GM12878 (cell line): Measurements from ENCODE around the gene AOC3. TPM values are rescaled to one million over a fixed set of nuclear protein-coding genes. Genes with fewer than 3 reads are reported as not detected.

ENCODE experiments used
- ATAC-seq: fragments of 200-7000 bp; cut with Tn5 transposase; 3 replicates; pipeline ENCODE4 v1.9.1; 2020; ENCODE audit warnings: mild to moderate bottlenecking, moderate library complexity
- BruUV-seq: library from RNA; stranded (reverse); fragments of 400-500 nt; replicated peaks from 2 replicates; lab custom pipeline; 2021; lab: Mats Ljungman, UMichigan
- CTCF ChIA-PET: fragments of 300-600 bp; sonication (Branson Sonifier 250); formaldehyde crosslinking; extraction: SDS; loops from one replicate; lab custom pipeline; 2021; ENCODE audit warnings: inconsistent platforms; lab: Yijun Ruan, JAX
- POLR2A ChIA-PET: fragments of 350-600 bp; formaldehyde crosslinking; extraction: SDS; loops from one replicate; lab custom pipeline; 2021; ENCODE audit warnings: inconsistent platforms; lab: Charles Lee
- RAD21 ChIA-PET: fragments of 300-600 bp; sonication (Branson Sonifier 250); formaldehyde crosslinking; loops from one replicate; lab custom pipeline; 2023; ENCODE audit warnings: antibody characterized with exemption; ENCODE audit not compliant: unreplicated experiment; lab: Charles Lee
- SMC1A ChIA-PET: fragments of 300-600 bp; sonication (Branson Sonifier 250); formaldehyde crosslinking; loops from one replicate; lab custom pipeline; 2023; ENCODE audit not compliant: unreplicated experiment, uncharacterized antibody; lab: Charles Lee
- DNase-seq: peaks from one replicate; pipeline ENCODE4 v3.0.0-alpha.2; 2011; ENCODE audit warnings: low read depth, low spot score
- FAIRE-seq: peaks from 3 replicates; lab custom pipeline; 2011; peaks lifted over from hg19 to GRCh38; lab: Jason Lieb, UNC
- H2AFZ ChIP-seq: 2 replicates; pipeline ENCODE4 v1.6.0; 2011; ENCODE audit warnings: low read depth, low read length, control low read depth; ENCODE audit not compliant: control insufficient read depth
- H3K27ac ChIP-seq: 2 replicates; pipeline ENCODE4 v1.5.1; 2011; ENCODE audit warnings: control low read depth; ENCODE audit not compliant: control insufficient read depth, insufficient read depth
- H3K27me3 ChIP-seq, 2 experiments: replicated peaks in 1 of 2; 2 replicates each; pipeline versions ENCODE4 v1.6.0 to v1.6.1; 2011; ENCODE audit warnings: low read length in 1 of 2; ENCODE audit not compliant: control insufficient read depth in 2 of 2, insufficient read depth in 2 of 2
- H3K36me3 ChIP-seq, 2 experiments: 2 replicates each; pipeline ENCODE4 v1.5.1; 2011; ENCODE audit warnings: low read length in 1 of 2; ENCODE audit not compliant: control insufficient read depth in 2 of 2, insufficient read depth in 2 of 2
- H3K4me1 ChIP-seq: 2 replicates; pipeline ENCODE4 v1.6.1; 2011; ENCODE audit warnings: mild to moderate bottlenecking, low read length, moderate library complexity, mixed read lengths; ENCODE audit not compliant: control insufficient read depth, insufficient read depth
- H3K4me2 ChIP-seq: 2 replicates; pipeline ENCODE4 v1.6.0; 2011; ENCODE audit warnings: control low read depth; ENCODE audit not compliant: control insufficient read depth, insufficient read depth
- H3K4me3 ChIP-seq: fragments of 200-600 bp; sonication (generic); 2 replicates; pipeline ENCODE4 v1.5.1; 2016
- H3K79me2 ChIP-seq: 2 replicates; pipeline ENCODE4 v1.6.0; 2011; ENCODE audit warnings: low read length; ENCODE audit not compliant: control insufficient read depth, insufficient read depth
- H3K9ac ChIP-seq: 2 replicates; pipeline ENCODE4 v1.8.0; 2011; ENCODE audit warnings: low read length, control low read depth, mixed read lengths; ENCODE audit not compliant: control insufficient read depth, insufficient read depth
- H3K9me3 ChIP-seq: replicated peaks from 3 replicates; pipeline ENCODE4 v1.5.1; 2011; ENCODE audit warnings: mild to moderate bottlenecking, low read length; ENCODE audit not compliant: control insufficient read depth, insufficient read depth
- H4K20me1 ChIP-seq: 2 replicates; pipeline ENCODE4 v1.6.0; 2011; ENCODE audit not compliant: control insufficient read depth, insufficient read depth
- ATF7 ChIP-seq: fragments of 450-650 bp; IDR thresholded peaks from 2 replicates; pipeline ENCODE4 v1.6.1; 2016; ENCODE audit warnings: low read depth, mild to moderate bottlenecking
- BCL11A ChIP-seq: IDR thresholded peaks from 2 replicates; pipeline ENCODE4 v1.6.1; 2011; ENCODE audit warnings: low read depth, low read length
- CHD2 ChIP-seq: IDR thresholded peaks from 2 replicates; pipeline ENCODE4 v1.6.1; 2011; ENCODE audit warnings: low read depth, low read length, improper control_type of control experiment, borderline replicate concordance
- CTCF ChIP-seq, 3 experiments: IDR thresholded peaks in 2 of 3; conservative IDR thresholded peaks in 1 of 3; 2 replicates each; pipeline ENCODE4 v1.5.1; 2011; ENCODE audit warnings: low read depth in 3 of 3, low read length in 3 of 3, mild to moderate bottlenecking in 3 of 3, control low read depth in 2 of 3, moderate library complexity in 2 of 3, inconsistent platforms in 1 of 3, mixed read lengths in 1 of 3; ENCODE audit not compliant: control insufficient read depth in 2 of 3, insufficient read depth in 1 of 3; ENCODE audit errors: extremely low read depth in 1 of 3
- EED ChIP-seq: sonication (generic); IDR thresholded peaks from 2 replicates; pipeline ENCODE4 v1.6.1; 2016; ENCODE audit warnings: antibody characterized with exemption, low read depth
- FOXK2 ChIP-seq: fragments of 450-650 bp; IDR thresholded peaks from 2 replicates; pipeline ENCODE4 v1.6.1; 2017; ENCODE audit warnings: mild to moderate bottlenecking, moderate library complexity
- IKZF1 ChIP-seq: fragments of 450-650 bp; conservative IDR thresholded peaks from 2 replicates; pipeline ENCODE4 v1.6.1; 2017; ENCODE audit warnings: antibody characterized with exemption, mild to moderate bottlenecking
- NFYB ChIP-seq: IDR thresholded peaks from 2 replicates; pipeline ENCODE4 v1.6.1; 2011; ENCODE audit warnings: low read depth, mild to moderate bottlenecking, low read length, improper control_type of control experiment, moderate library complexity; ENCODE audit not compliant: insufficient read depth
- NR2F1 ChIP-seq: fragments of 450-650 bp; conservative IDR thresholded peaks from 2 replicates; pipeline ENCODE4 v1.6.1; 2017; ENCODE audit warnings: mild to moderate bottlenecking
- SKIL ChIP-seq: fragments of 450-650 bp; IDR thresholded peaks from 2 replicates; pipeline ENCODE4 v1.6.1; 2017; ENCODE audit warnings: mild to moderate bottlenecking, low read depth, inconsistent platforms; ENCODE audit not compliant: poor library complexity, severe bottlenecking
- USF1 ChIP-seq: IDR thresholded peaks from 2 replicates; pipeline ENCODE4 v1.6.1; 2011; ENCODE audit warnings: borderline replicate concordance, low read depth, mild to moderate bottlenecking, moderate library complexity, mixed read lengths, low read length; ENCODE audit not compliant: insufficient read depth; ENCODE audit errors: extremely low read length
- ZBED1 ChIP-seq: IDR thresholded peaks from 2 replicates; pipeline ENCODE4 v1.6.1; 2016; ENCODE audit warnings: borderline replicate concordance
- ZNF592 ChIP-seq: fragments of 450-650 bp; IDR thresholded peaks from 2 replicates; pipeline ENCODE4 v1.6.1; 2017; ENCODE audit warnings: mild to moderate bottlenecking, moderate library complexity
- WGBS: methylation state at CpG from one replicate; pipeline ENCODE4 v1.1.6; 2016; ENCODE audit warnings: low lambda C conversion rate; ENCODE audit not compliant: insufficient replicate concordance, insufficient coverage; ENCODE audit errors: missing lambda C conversion rate; 5-methylcytosine and 5-hydroxymethylcytosine counted together
- in situ Hi-C: fragments of 300-500 bp; cut with MboI; formaldehyde crosslinking; loops from 9 replicates; pipeline ENCODE4 v1.14.3; 2018; ENCODE audit warnings: mixed read lengths
- intact Hi-C: fragments of 100-400 bp; cut with micrococcal nuclease; formaldehyde crosslinking; loops from one replicate; pipeline ENCODE4 v1.14.2; 2022; ENCODE audit not compliant: unreplicated experiment
- polyA plus RNA-seq, 11 experiments: library from polyadenylated mRNA; depleted of rRNA in 4 of 11; unstranded in 6 of 11; stranded (reverse) in 5 of 11; fragments of >200 nt; fragmentation: Nextera tagmentation in 4 of 11; fragmentation: Illumina TruSeq in 1 of 11; extraction: Ambion mirVana in 4 of 11; extraction: Trizol in 1 of 11; gene quantifications; 1 replicate in 1 of 11; 2 replicates in 10 of 11; pipeline versions ENCODE4 v1.2.1 to v1.2.3, GENCODE V29; 2011 to 2016; ENCODE audit warnings: inconsistent platforms in 2 of 11, missing spikeins in 2 of 11, low read depth in 1 of 11
- total RNA-seq, 4 experiments: library from RNA; depleted of rRNA in 3 of 4; stranded (reverse); fragments of >200 nt in 3 of 4; fragmentation: Illumina TruSeq in 1 of 4; extraction: Trizol in 1 of 4; gene quantifications; 2 replicates each; pipeline versions ENCODE4 v1.2.1 to v1.2.3, GENCODE V29; 2013 to 2021

AOC3 gene
- total and polyA plus RNA-seq, 10 of the 15 experiments (the other 5 are each of a cell fraction or from before 2014, with no cell fraction given): 0.02 to 0.91 (median 0.34) TPM; not detected in 2

- CTCF ChIA-PET: no interaction called here
- Histone ChIP-seq H3K4me3 (no peak overlapping the region), H3K4me2 (no peak overlapping the region), H3K9ac (no peak overlapping the region), H3K4me1 (no peaks in the 10 kb centered on the region), H3K27ac (no peak overlapping the region), H3K9me3 (no peaks in the 10 kb centered on the region), H4K20me1 (no peaks in the 10 kb centered on the region), H3K79me2 (no peaks in the 10 kb centered on the region), H2AFZ (no peak overlapping the region), H3K36me3 (no peaks in the 10 kb centered on the region), H3K27me3 (no peaks in the 10 kb centered on the region)
- intact Hi-C loops: no loop called here
- FAIRE-seq (no peak), ATAC-seq (no peak), DNase-seq (no peak)
- SMC1A ChIA-PET: no interaction called here
- no TSS peak for BruUV-seq
- 53% methylated on average over 12 of the region's 12 CpGs for WGBS
- POLR2A ChIA-PET: interaction anchor here (0.6 kb wide), 1 partner anchor 459 kb away, joined by 3 read pairs; no protein-coding TSS in a partner anchor
- RAD21 ChIA-PET: no interaction called here
- in situ Hi-C loops: no loop called here
- TF ChIP-seq CHD2: no peak
- no peak for TF ChIP-seq EED
- TF ChIP-seq ATF7: no peak
- no peak for TF ChIP-seq ZBED1
- TF ChIP-seq NR2F1: no peak
- no peak for TF ChIP-seq SKIL
- no peak for TF ChIP-seq NFYB
- no peak for TF ChIP-seq ZNF592
- no peak for TF ChIP-seq CTCF (IDR thresholded peaks at IDR 0.05 in 2 of 3, conservative IDR thresholded peaks at IDR 0.05 in 1 of 3; ENCODE audit: control insufficient read depth in 2 of 3, extremely low read depth in 1 of 3, insufficient read depth in 1 of 3, low read depth in 3 of 3, low read length in 3 of 3)
- TF ChIP-seq USF1: no peak
- no peak for TF ChIP-seq IKZF1
- TF ChIP-seq BCL11A: no peak
- TF ChIP-seq FOXK2: no peak
Observed at GRCh38 chr17:42894283-42895184, 43.5 kb downstream of the AOC3 start.
